Adipocyte (in vitro differentiated cells): ENCODE results near the gene DMAC2.
"Not testable (repeated sequence)": the region's sequence is repeated elsewhere in the genome, so short reads cannot be mapped to it uniquely, and the experiment has no call there.

ENCODE experiments used
- DNase-seq: peaks from one replicate; pipeline ENCODE4 v3.0.0-alpha.2; 2015; ENCODE audit warnings: low read depth
- H3K27me3 ChIP-seq: replicated peaks from 2 replicates; pipeline ENCODE4 v1.7.0; 2013; ENCODE audit warnings: mild to moderate bottlenecking, low read length, moderate library complexity; ENCODE audit not compliant: control insufficient read depth, insufficient read depth
- H3K36me3 ChIP-seq: 2 replicates; pipeline ENCODE4 v1.7.0; 2013; ENCODE audit warnings: low read length, mild to moderate bottlenecking, moderate library complexity; ENCODE audit not compliant: control insufficient read depth, insufficient read depth, severe bottlenecking
- H3K4me1 ChIP-seq: 2 replicates; pipeline ENCODE4 v1.7.0; 2013; ENCODE audit warnings: mild to moderate bottlenecking, low read length, moderate library complexity; ENCODE audit not compliant: control insufficient read depth, insufficient read depth
- H3K4me3 ChIP-seq: 2 replicates; pipeline ENCODE4 v1.7.0; 2013; ENCODE audit warnings: mild to moderate bottlenecking, low read length, moderate library complexity
- H3K9ac ChIP-seq: 2 replicates; pipeline ENCODE4 v1.7.0; 2013; ENCODE audit warnings: mild to moderate bottlenecking, low read length, moderate library complexity
- H3K9me3 ChIP-seq: 2 replicates; pipeline ENCODE4 v1.7.0; 2013; ENCODE audit warnings: mild to moderate bottlenecking, low read length, moderate library complexity; ENCODE audit not compliant: control insufficient read depth

Gene DMAC2

GRCh38 chr19:41395355-41395754 is 44.4 kb downstream of the DMAC2 start:
- H3K4me3 ChIP-seq: no peak overlapping the region
- peaks cover 17% of the 10 kb centered on the region for H3K36me3 ChIP-seq
- DNase-seq: no peak
- H3K9me3 ChIP-seq: no peaks in the 10 kb centered on the region
- no peak overlapping the region for H3K9ac ChIP-seq
- peaks cover 14% of the 10 kb centered on the region for H3K4me1 ChIP-seq
- no peaks in the 10 kb centered on the region for H3K27me3 ChIP-seq

GRCh38 chr19:41392775-41393174 is 46.9 kb downstream of the DMAC2 start:
- Histone ChIP-seq H3K9me3 (no peaks in the 10 kb centered on the region), H3K9ac (no peak overlapping the region), H3K36me3 (peaks cover 24% of the 10 kb centered on the region), H3K27me3 (no peaks in the 10 kb centered on the region), H3K4me1 (peaks cover 3% of the 10 kb centered on the region), H3K4me3 (no peak overlapping the region)
- DNase-seq: no peak

- Histone ChIP-seq H3K27me3 (no peaks in the 10 kb centered on the region), H3K9me3 (no peaks in the 10 kb centered on the region), H3K9ac (no peak overlapping the region), H3K4me3 (no peak overlapping the region), H3K36me3 (peaks cover 24% of the 10 kb centered on the region), H3K4me1 (peaks cover 7% of the 10 kb centered on the region)
- no peak for DNase-seq
Observed at GRCh38 chr19:41391618-41392017, 48.1 kb downstream of the DMAC2 start.

GRCh38 chr19:41386442-41386841 is 53.3 kb downstream of the DMAC2 start:
- H3K36me3 ChIP-seq: peaks cover 19% of the 10 kb centered on the region
- H3K9me3 ChIP-seq: no peaks in the 10 kb centered on the region
- no peak for DNase-seq
- no peaks in the 10 kb centered on the region for H3K27me3 ChIP-seq
- no peak overlapping the region for H3K4me3 ChIP-seq
- peak overlapping the region; percentile 66 for H3K9ac ChIP-seq
- peaks cover 13% of the 10 kb centered on the region for H3K4me1 ChIP-seq

GRCh38 chr19:41384351-41384750 is 55.4 kb downstream of the DMAC2 start:
- Histone ChIP-seq H3K27me3 (no peaks in the 10 kb centered on the region), H3K4me1 (peaks cover 16% of the 10 kb centered on the region), H3K9ac (no peak overlapping the region), H3K36me3 (no peaks in the 10 kb centered on the region), H3K4me3 (no peak overlapping the region), H3K9me3 (no peaks in the 10 kb centered on the region)
- no peak for DNase-seq

GRCh38 chr19:41381536-41381935 is 58.2 kb downstream of the DMAC2 start:
- peaks cover 19% of the 10 kb centered on the region for H3K4me1 ChIP-seq
- not testable (repeated sequence) for H3K36me3 ChIP-seq, H3K27me3 ChIP-seq, H3K4me3 ChIP-seq, DNase-seq, H3K9me3 ChIP-seq, H3K9ac ChIP-seq
